NCI-H446 treated with DMSO at 0.1 percent for 48 hours (cell line): ENCODE data around the gene ACER2.
A peak's percentile ranks its signal among the peaks of the same experiment; 100 is the strongest.
"Not testable (repeated sequence)": the region's sequence is repeated elsewhere in the genome, so short reads cannot be mapped to it uniquely, and the experiment has no call there.

Experiments used
- DNase-seq: peaks from one replicate; lab custom pipeline; 2025; lab: John Stamatoyannopoulos, UW

Gene ACER2

GRCh38 chr9:19408693-19409400, at the start of gene ACER2:
Gene ACER2, plus strand, starts transcription at chr9:19409009. Its CDS starts 76 bp downstream, at chr9:19409085.
- peak; percentile 82 for DNase-seq

- no peak for DNase-seq
Observed at GRCh38 chr9:19369107-19369506, 39.7 kb upstream of the ACER2 start.

DNA sequence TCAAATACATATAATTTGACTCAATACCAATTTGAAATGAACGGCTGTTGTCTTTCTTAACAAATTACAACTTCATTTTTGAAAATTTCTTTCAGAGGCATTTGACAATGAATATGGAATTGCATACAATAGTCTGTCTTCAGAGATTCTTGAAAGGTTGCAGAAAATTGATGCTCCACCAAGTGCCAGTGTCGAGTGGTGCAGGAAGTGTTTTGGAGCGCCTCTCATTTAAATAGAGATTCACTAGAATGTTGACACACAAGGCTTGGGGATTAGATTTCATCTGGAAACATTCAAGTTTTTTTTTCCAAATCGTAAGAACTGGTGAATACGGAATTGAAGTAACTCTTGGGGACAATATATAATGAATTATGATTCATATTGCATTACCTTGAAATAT, 36.9 kb upstream of the ACER2 start:
- no peak for DNase-seq

GRCh38 chr9:19372567-19372966, 36.2 kb upstream of the ACER2 start:
- no peak for DNase-seq

- no peak for DNase-seq
Observed at GRCh38 chr9:19373527-19373926, 35.3 kb upstream of the ACER2 start.

- DNase-seq, result no peak
Observed at GRCh38 chr9:19375538-19375937, 33.3 kb upstream of the ACER2 start.

- DNase-seq, result no peak
Observed at GRCh38 chr9:19376931-19377330, 31.9 kb upstream of the ACER2 start.

- no peak for DNase-seq
Observed at GRCh38 chr9:19378164-19378563, 30.6 kb upstream of the ACER2 start.

GRCh38 chr9:19378647-19379046, 30.2 kb upstream of the ACER2 start:
- no peak for DNase-seq

- no peak for DNase-seq
Observed at GRCh38 chr9:19379283-19379682, 29.5 kb upstream of the ACER2 start.

DNA sequence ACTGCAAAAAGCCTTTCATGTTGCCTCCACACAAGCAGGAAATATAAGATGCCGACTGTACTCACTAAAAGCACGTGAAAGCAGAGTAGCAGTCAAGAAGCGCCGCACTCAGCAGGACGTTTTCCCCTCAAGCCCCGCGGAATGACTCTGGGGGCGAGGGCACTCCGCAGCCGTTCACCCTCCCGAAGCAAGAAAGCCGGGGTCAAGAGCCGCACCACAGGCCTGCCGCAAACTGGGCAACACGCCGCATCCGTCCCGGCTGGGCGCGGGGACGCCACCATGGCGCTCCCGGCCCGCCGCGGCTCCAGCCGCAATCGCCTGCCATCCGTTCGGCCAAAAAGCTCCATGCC, 29.1 kb upstream of the ACER2 start:
- DNase-seq, result no peak

DNA sequence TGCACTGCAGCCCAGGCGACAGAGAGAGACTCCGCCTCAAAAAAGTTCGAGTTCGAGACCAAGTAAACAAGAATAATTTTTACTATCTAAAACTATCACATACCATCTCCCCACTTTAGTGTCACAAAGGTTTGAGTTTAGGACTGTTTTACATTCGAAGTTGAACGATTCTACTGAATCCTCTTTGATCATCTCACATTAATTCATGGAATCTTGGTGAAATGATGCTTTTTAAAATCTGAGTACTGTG, 28.1 kb upstream of the ACER2 start:
- DNase-seq, result no peak

GRCh38 chr9:19381656-19382055, 27.2 kb upstream of the ACER2 start:
- no peak for DNase-seq

DNA sequence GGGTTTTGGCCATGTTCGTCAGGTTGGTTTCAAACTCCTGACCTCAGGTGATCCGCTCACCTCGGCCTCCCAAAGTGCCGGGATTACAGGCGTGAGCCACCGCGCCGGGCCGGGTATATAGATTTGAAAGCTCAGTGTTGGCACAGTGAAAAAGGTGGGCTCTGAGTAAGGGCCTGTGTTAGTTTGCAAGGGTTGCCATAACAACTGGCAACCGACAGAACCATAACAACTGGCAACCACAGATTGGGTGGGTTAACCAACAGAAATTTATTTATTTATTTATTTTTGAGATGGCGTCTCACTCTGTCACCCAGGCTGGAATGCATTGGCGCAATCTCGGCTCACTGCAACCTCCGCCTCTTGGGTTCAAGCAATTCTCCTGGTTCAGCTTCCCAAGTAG, 23.6 kb upstream of the ACER2 start:
- not testable (repeated sequence) for DNase-seq

DNA sequence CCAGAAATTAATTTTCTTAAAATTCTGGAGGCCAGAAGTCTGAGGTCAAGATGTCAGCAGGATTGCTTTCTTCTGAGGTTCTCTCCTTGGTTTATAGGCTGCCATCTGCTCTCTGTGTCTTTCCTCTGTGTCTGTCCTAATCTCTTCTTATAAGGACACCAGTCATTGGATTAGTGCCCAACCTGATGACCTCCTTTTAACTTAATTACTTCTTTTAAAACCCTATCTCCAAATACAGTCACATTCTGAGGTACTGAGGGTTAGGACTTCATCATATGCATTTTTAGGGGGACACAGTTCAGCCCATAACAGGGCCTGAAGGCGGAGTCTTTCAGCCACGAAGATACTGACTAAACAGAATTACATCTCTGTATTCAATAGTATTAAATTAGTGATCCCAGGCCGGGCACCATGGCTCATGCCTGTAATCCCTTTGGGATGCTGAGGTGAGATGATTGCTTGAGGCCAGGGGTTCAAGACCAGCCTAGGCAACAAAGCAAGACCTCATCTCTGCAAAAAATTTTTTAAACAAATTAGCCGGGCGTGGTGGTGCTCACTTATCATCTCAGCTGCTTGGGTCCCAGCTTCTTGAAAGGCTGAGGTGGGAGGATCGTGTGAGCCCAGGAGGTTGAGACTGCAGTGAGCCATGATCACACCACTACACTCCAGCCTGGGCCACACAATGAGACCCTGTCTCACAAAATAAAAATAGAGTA, 22.9 kb upstream of the ACER2 start:
- DNase-seq, result no peak

- DNase-seq, result no peak
Observed at GRCh38 chr9:19386502-19387044, 22.2 kb upstream of the ACER2 start.

- DNase-seq, result no peak
Observed at GRCh38 chr9:19387317-19387716, 21.5 kb upstream of the ACER2 start.

DNA sequence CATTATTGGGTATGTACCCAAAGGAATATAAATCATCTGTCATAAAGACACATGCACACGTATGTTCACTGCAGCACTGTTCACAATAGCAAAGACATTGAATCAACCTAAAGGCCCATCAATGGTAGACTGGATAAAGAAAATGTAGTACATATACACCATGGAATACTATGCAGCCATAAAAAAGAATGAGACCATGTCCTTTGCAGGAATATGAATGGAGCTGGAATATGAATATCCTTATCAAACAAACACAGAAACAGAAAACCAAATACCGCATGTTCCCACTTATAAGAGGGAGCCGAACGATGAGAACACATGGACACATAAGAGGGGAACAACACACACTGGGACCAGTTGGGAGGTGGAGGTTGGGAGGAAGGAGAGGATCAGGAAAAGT, 19.3 kb upstream of the ACER2 start:
- not testable (repeated sequence) for DNase-seq

- DNase-seq, result no peak
Observed at GRCh38 chr9:19397845-19398244, 11.0 kb upstream of the ACER2 start.

DNA sequence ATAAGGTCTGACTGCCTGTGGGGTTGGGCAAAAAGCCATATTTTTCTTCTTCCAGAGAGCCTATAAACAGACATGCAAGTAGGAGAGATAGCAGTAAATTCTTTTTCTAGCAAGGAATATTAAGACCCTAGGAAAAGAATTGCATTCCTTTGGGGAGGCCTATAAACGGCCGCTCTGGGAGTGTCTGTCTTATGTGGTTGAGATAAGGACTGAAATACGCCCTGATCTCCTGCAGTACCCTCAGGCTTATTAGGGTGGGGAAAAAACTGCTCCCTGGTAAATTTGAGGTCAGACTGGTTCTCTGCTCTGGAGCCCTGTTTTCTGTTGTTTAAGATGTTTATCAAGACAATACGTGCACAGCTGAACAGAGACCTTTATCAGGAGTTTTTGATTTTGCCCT, 5.6 kb upstream of the ACER2 start:
- not testable (repeated sequence) for DNase-seq

DNA sequence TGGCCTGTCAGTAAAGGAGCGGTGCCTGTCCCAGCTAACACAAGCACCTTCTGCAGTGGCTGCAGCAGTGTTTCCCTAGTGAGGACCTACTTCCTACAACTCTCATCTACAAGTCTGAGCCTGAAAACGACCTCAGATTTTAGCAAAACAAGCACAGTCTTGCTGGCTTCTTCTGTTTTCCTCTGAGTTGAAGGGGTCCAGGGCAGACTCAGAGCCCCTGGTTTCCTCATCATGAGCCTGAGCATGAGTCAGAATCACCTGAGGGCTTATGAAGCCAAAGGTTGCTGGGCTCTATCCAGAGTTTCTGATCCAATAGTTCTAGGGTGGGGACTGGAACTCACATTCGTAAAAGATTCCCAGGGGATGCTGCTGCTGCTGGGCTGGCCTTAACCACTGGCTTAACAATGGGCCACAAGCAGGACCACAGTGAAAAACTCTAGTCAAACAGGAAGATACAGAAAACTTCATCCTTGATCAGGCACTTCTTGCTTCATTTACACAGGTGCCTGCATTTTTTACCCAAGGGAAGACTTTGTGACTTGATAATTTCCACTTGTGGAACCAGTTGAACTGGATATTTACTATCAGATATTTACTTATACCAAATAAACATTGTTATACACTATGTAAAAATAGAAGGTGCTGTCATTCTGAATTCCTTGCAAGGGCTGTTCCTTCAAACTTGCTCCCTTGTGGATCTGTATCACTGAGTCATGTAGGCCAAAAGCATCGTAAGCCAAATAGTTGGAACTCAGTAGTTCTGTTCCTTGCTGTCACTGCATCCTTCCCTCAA, 4.3 kb upstream of the ACER2 start:
- DNase-seq, result no peak

GRCh38 chr9:19405771-19406170, 3.0 kb upstream of the ACER2 start:
- DNase-seq, result no peak

DNA sequence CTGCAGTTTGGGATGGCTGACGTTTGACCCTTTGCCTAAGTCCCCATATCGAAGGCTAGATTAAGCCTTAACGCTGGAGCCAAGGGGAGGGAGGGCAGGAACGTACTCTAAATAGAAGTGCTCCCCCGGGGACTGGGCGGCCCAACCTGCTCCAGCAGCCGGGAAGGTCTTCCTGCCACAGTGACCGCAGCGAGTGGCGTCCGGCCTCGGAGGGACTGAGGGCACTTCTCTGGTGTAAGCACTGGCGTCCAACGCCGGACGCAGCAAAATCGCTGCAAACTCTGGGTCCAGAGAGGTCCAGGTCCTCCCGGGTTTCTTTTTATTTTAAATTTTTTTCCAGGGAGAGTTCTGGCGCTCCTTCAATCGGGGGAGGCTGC, 505 bp upstream of the ACER2 start:
- DNase-seq, result no peak
